Measurements from ENCODE around the gene FSHB. TPM values are rescaled to one million over a fixed set of nuclear protein-coding genes. Genes with fewer than 3 reads are reported as not detected.
A peak's percentile ranks its signal among the peaks of the same experiment; 100 is the strongest.

FSHB gene
- total RNA-seq, 1 donor from 2014 or later, result not detected

DNA sequence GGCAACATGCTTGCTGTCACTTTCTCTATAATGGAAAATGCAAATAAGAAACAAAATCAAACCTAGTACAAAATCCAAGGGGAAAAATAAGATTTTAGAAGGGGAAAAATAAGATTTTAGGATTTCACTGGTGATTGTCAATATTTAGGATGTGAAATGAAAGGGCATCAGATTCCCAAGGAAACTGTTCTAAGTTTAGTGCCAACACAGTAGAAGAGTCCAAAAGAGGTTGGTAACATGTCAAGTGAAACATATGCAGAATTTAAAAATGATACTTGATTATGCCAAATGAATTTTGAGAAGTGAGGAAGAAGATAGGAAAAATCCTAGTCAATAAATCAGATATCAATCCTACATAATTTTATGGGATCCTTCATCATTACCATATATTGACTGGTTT, 46.4 kb downstream of the FSHB start:
- H3K79me2 ChIP-seq (ENCODE audit: low read depth), result no peaks in the 10 kb centered on the region
- no peak overlapping the region for H3K4me2 ChIP-seq
- no peaks in the 10 kb centered on the region for H3K9me3 Mint-ChIP-seq
- no peak overlapping the region for H3K27ac ChIP-seq
- DNase-seq (ENCODE audit: low spot score), result no peak
- TF ChIP-seq, protein P1, sequence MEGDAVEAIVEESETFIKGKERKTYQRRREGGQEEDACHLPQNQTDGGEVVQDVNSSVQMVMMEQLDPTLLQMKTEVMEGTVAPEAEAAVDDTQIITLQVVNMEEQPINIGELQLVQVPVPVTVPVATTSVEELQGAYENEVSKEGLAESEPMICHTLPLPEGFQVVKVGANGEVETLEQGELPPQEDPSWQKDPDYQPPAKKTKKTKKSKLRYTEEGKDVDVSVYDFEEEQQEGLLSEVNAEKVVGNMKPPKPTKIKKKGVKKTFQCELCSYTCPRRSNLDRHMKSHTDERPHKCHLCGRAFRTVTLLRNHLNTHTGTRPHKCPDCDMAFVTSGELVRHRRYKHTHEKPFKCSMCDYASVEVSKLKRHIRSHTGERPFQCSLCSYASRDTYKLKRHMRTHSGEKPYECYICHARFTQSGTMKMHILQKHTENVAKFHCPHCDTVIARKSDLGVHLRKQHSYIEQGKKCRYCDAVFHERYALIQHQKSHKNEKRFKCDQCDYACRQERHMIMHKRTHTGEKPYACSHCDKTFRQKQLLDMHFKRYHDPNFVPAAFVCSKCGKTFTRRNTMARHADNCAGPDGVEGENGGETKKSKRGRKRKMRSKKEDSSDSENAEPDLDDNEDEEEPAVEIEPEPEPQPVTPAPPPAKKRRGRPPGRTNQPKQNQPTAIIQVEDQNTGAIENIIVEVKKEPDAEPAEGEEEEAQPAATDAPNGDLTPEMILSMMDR (IDR thresholded peaks at IDR 0.05), result no peak
- TF ChIP-seq EZH2phosphoT487 (IDR thresholded peaks at IDR 0.05) (no peak), EZH2 (IDR thresholded peaks at IDR 0.05) (no peak)
- no peak overlapping the region for H3K4me3 Mint-ChIP-seq
- no peaks in the 10 kb centered on the region for H3K4me1 Mint-ChIP-seq
- H3K4me3 ChIP-seq, result no peak overlapping the region
- H3K4me1 ChIP-seq, result no peaks in the 10 kb centered on the region
- H3K36me3 Mint-ChIP-seq, result no peaks in the 10 kb centered on the region
- H3F3A ChIP-seq (ENCODE audit: low read depth), result no peaks in the 10 kb centered on the region
- H2AFZ ChIP-seq (replicated peaks), result no peak overlapping the region
- no peaks in the 10 kb centered on the region for H3K27me3 Mint-ChIP-seq (ENCODE audit: insufficient read depth, low read depth)
- H4K20me1 ChIP-seq (ENCODE audit: low read depth), result no peaks in the 10 kb centered on the region
- H3K9me3 ChIP-seq (ENCODE audit: low read depth), result no peaks in the 10 kb centered on the region
- H3K36me3 ChIP-seq, result no peaks in the 10 kb centered on the region
- H3K27me3 ChIP-seq, result no peaks in the 10 kb centered on the region
- no peak overlapping the region for H3K27ac Mint-ChIP-seq
- H3K9ac ChIP-seq, result no peak overlapping the region

DNA sequence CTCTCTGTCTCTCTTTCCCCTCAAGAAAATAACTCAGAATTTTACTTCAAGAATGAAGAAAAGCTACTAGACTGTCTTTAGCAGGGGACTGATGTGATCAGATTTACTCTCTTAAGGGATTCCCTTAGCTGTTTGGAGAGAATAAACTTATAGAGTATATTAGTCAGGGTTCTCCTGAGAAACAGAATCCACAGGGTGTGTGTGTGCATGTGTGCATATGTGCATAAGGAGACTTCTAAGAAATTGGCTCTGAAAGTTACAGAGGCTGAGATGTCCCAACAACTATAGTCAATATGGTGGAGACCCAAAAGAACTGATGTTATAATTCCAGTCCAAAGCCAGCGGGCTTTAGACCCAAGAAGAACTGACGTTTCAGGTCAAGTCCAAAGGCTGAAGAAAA, 49.0 kb downstream of the FSHB start:
- no peaks in the 10 kb centered on the region for H3K4me1 Mint-ChIP-seq
- no peaks in the 10 kb centered on the region for H3F3A ChIP-seq (ENCODE audit: low read depth)
- H3K36me3 Mint-ChIP-seq, result no peaks in the 10 kb centered on the region
- no peaks in the 10 kb centered on the region for H3K36me3 ChIP-seq
- H3K4me1 ChIP-seq, result no peaks in the 10 kb centered on the region
- H3K27me3 Mint-ChIP-seq (ENCODE audit: insufficient read depth, low read depth), result no peaks in the 10 kb centered on the region
- H3K9me3 ChIP-seq (ENCODE audit: low read depth), result no peaks in the 10 kb centered on the region
- no peaks in the 10 kb centered on the region for H3K79me2 ChIP-seq (ENCODE audit: low read depth)
- H3K4me3 ChIP-seq, result no peak overlapping the region
- H4K20me1 ChIP-seq (ENCODE audit: low read depth), result no peaks in the 10 kb centered on the region
- H3K4me3 Mint-ChIP-seq, result no peak overlapping the region
- no peak overlapping the region for H3K4me2 ChIP-seq
- no peak overlapping the region for H2AFZ ChIP-seq (replicated peaks)
- H3K9ac ChIP-seq, result no peak overlapping the region
- no peak for DNase-seq (ENCODE audit: low spot score)
- no peaks in the 10 kb centered on the region for H3K27me3 ChIP-seq
- no peaks in the 10 kb centered on the region for H3K9me3 Mint-ChIP-seq
- H3K27ac Mint-ChIP-seq, result no peak overlapping the region
- no peak for TF ChIP-seq EZH2 (IDR thresholded peaks at IDR 0.05)
- TF ChIP-seq, protein P1 (IDR thresholded peaks at IDR 0.05), result no peak
- H3K27ac ChIP-seq, result no peak overlapping the region

GRCh38 chr11:30281476-30282288, 50.9 kb downstream of the FSHB start:
- TF ChIP-seq, protein P1 (IDR thresholded peaks at IDR 0.05), result no peak
- TF ChIP-seq EZH2phosphoT487 (IDR thresholded peaks at IDR 0.05) (no peak), EZH2 (IDR thresholded peaks at IDR 0.05) (no peak)
- H3F3A ChIP-seq (ENCODE audit: low read depth), result no peaks in the 10 kb centered on the region
- H3K36me3 Mint-ChIP-seq, result no peaks in the 10 kb centered on the region
- H4K20me1 ChIP-seq (ENCODE audit: low read depth), result no peaks in the 10 kb centered on the region
- H3K4me3 ChIP-seq, result no peak overlapping the region
- H3K9me3 Mint-ChIP-seq, result no peaks in the 10 kb centered on the region
- no peak overlapping the region for H3K9ac ChIP-seq
- no peak overlapping the region for H3K27ac Mint-ChIP-seq
- H3K4me3 Mint-ChIP-seq, result no peak overlapping the region
- H2AFZ ChIP-seq (replicated peaks), result peak overlapping the region; percentile 42
- H3K4me1 ChIP-seq, result no peaks in the 10 kb centered on the region
- no peaks in the 10 kb centered on the region for H3K27me3 ChIP-seq
- H3K4me1 Mint-ChIP-seq, result no peaks in the 10 kb centered on the region
- no peak overlapping the region for H3K27ac ChIP-seq
- H3K36me3 ChIP-seq, result no peaks in the 10 kb centered on the region
- no peak for DNase-seq (ENCODE audit: low spot score)
- H3K4me2 ChIP-seq, result no peak overlapping the region
- no peaks in the 10 kb centered on the region for H3K9me3 ChIP-seq (ENCODE audit: low read depth)
- H3K79me2 ChIP-seq (ENCODE audit: low read depth), result no peaks in the 10 kb centered on the region
- no peaks in the 10 kb centered on the region for H3K27me3 Mint-ChIP-seq (ENCODE audit: insufficient read depth, low read depth)

Data from neural progenitor cell (in vitro differentiated cells).